ENCODE data around the gene NAPA. TPM values are rescaled to one million over a fixed set of nuclear protein-coding genes. Genes with fewer than 3 reads are reported as not detected.
A peak's percentile ranks its signal among the peaks of the same experiment; 100 is the strongest.

The NAPA gene
- total RNA-seq, 2 donors from 2014 or later, result 64.4 to 71.5 TPM

DNA sequence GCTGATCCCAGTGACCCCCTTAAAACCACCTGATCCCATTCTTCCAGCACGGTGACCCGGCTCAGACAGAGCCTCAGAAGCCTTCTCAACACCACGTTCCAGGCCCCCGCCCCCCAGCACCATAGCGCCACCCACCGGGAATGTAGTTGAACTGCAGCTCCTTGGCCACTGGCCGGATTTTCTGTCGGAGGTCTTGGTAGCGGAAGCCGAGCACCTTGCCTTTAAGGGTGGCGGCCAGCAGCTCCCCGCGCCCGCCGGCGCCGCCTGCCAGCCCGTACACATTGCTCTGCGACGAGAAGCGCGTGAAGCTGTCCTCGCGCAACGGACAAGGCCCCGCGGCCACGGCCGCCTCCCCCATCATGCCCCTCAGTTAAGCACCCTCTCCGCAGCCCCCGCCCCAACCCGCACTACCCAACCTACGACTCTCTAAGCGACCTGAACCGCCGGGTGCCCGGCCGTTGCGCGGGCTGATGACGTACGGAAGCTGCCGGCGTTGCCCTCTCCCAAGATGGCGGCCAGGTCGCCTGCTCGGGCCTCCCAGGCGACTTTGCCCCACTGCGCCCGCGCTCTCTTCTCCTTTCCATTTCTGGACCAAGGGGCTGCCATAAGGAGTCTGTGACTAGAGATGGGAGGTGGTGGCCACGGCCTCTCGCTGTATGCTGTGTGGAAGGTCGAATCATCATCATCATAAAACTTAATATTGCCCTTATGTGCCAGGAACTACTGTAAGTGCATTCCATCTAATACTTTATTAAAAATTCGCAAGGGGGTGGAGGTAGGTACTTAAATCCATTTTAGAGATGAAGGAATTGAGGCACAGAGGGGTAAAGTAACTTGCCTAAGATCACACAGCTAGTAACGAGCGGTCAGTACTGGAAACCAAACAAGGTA, 30.8 kb downstream of the NAPA start, which contains the start of gene KPTN:
KPTN (minus strand) TSS at position 420 of the 891 bp plus-strand sequence; CDS start at position 361, 59 bp downstream.
- Mint-ChIP-seq H3K27me3 (ENCODE audit: low read depth) (no peaks in the 10 kb centered on the region), H3K4me1 (ENCODE audit: low read depth) (peaks cover 41% of the 10 kb centered on the region), H3K27ac (peak within 1 kb of the TSS; percentile 100), H3K4me3 (peak within 1 kb of the TSS; percentile 96 to 100), H3K36me3 (ENCODE audit: insufficient read depth in 2 of 2) (peaks cover 2 to 6% of the 10 kb centered on the region in 2 donors), H3K9me3 (no peaks in the 10 kb centered on the region)
- peak; percentile 87 to 91 for ATAC-seq (replicated peaks in 1 of 2)
- DNase-seq, result peak; percentile 91 to 92

DNA sequence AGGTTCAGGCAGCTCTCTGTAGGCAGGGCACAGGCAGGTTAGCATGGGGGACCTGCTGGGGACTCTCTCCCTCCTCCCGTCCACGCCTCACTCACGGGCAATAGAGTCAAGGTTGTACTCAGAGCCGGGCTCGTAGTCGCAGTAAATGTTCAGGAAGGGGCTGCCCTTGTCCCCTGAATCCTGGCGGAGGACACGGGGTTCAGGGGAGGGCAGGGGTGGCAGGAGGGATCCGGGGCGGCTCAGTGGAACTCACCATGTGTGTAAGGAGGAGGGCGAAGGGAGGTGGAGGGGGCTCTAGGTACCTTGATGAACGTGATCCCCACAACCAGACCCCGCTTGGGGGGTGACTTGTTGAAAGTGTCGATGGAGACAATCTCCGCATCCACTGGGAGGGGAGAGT, 31.7 kb downstream of the NAPA start:
- DNase-seq, result no peak
- no peak overlapping the region for H3K27ac Mint-ChIP-seq
- H3K9me3 Mint-ChIP-seq, result no peaks in the 10 kb centered on the region
- no peaks in the 10 kb centered on the region for H3K27me3 Mint-ChIP-seq (ENCODE audit: low read depth)
- H3K4me1 Mint-ChIP-seq (ENCODE audit: low read depth), result peaks cover 41% of the 10 kb centered on the region
- H3K36me3 Mint-ChIP-seq (ENCODE audit: insufficient read depth in 2 of 2), result peaks cover 2 to 6% of the 10 kb centered on the region in 2 donors
- peak overlapping the region; percentile 49 to 96 for H3K4me3 Mint-ChIP-seq
- ATAC-seq (replicated peaks in 1 of 2), result no peak

DNA sequence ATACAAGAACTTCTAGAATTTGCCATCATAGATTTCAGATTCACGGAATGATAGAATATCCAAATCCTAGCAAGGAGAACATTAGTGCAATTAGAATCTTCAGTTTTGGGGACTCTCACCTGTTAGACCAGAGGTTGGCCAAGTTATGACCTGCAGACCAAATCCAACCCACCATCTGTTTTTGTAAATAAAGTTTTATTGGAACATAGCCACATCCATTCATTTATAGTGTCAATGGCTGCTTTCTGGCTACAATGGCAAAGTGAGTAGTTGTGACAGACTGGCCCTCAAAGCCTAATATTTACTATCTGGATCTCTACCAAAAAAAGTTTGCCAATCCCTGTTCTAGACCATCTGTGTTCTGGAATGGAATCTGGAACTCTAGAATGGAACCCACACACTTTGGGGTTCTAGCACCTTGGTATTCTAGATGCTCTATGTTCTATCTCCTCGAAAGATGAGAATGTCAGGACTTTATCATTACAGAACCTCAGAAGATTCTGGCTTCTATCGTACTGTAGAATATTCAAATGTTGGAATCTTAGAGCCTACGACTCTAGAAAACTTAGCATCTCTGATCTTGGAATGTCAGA, 33.3 kb downstream of the NAPA start:
- H3K27ac Mint-ChIP-seq, result no peak overlapping the region
- DNase-seq (no peak), ATAC-seq (replicated peaks in 1 of 2) (no peak)
- peaks cover 29% of the 10 kb centered on the region for H3K4me1 Mint-ChIP-seq (ENCODE audit: low read depth)
- no peaks in the 10 kb centered on the region for H3K9me3 Mint-ChIP-seq
- peaks cover 2 to 6% of the 10 kb centered on the region in 2 donors for H3K36me3 Mint-ChIP-seq (ENCODE audit: insufficient read depth in 2 of 2)
- no peak overlapping the region for H3K4me3 Mint-ChIP-seq
- H3K27me3 Mint-ChIP-seq (ENCODE audit: low read depth), result no peaks in the 10 kb centered on the region

DNA sequence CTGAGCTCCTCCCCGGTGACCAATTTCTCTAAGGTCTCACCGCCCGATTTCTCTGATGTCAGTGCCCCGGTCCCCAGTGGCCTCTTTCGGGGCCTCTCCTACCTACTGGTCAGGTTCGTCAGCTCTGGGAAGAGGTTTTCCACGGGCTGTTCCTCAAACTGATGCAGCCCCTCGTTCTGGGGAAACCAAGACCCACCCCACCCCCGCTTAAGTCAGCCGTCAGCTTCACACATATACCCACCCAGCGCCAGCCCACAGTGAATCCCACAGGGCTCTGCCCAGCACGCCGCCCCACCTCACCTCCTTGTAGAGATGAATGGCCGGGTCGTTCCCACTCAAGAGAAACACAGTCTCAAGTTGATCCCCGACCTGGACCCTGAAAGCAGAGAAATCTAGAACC, 34.2 kb downstream of the NAPA start:
- Mint-ChIP-seq H3K36me3 (ENCODE audit: insufficient read depth in 2 of 2) (peaks cover 2 to 6% of the 10 kb centered on the region in 2 donors), H3K27ac (peak overlapping the region; percentile 33), H3K4me1 (ENCODE audit: low read depth) (peaks cover 20% of the 10 kb centered on the region), H3K9me3 (no peaks in the 10 kb centered on the region), H3K27me3 (ENCODE audit: low read depth) (no peaks in the 10 kb centered on the region), H3K4me3 (no peak overlapping the region)
- ATAC-seq (replicated peaks in 1 of 2) (no peak), DNase-seq (no peak)

DNA sequence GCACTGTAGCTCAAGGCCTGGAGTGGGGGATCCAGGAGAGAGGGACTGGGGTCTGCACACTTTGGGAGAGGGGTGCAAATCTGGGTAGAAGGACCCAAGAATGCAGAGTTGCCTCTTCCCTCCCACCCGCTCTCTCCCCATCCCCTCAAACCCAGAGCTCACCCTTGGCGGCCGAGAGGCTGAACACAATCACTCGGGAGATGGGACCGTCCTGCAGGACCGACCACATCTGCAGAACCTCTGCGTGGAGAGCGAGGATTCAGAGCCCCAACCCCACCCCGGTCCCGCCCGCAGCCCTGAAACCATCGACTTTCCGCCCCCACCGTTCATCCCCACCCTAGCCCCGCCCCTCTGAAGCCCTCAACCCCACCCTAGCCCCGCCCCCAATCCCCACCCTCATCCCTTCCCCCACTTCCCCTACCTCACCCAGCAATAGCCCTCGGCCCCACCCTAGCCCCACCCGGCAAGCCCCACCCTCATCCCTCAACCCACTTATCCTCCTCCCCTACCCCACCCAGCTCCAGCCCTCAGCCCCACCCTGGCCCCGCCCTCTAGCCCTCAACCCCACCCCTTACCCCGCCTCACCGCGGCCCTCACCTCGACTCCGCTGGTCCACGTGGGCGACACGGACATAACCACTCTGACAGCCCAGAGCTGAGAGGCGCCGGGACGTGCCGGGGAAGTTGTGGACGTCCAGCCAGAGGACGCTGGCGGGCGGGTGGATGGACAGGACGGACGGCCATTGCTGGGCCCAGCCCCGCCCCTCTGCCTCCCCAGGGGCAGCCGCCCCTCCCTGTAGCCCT, 35.0 kb downstream of the NAPA start:
- DNase-seq (no peak), ATAC-seq (replicated peaks in 1 of 2) (no peak)
- H3K9me3 Mint-ChIP-seq, result no peaks in the 10 kb centered on the region
- H3K4me3 Mint-ChIP-seq, result no peak overlapping the region
- H3K27me3 Mint-ChIP-seq (ENCODE audit: low read depth), result no peaks in the 10 kb centered on the region
- H3K36me3 Mint-ChIP-seq (ENCODE audit: insufficient read depth in 2 of 2), result peaks cover under 1 to 2% of the 10 kb centered on the region in 2 donors
- H3K4me1 Mint-ChIP-seq (ENCODE audit: low read depth), result peaks cover 12% of the 10 kb centered on the region
- H3K27ac Mint-ChIP-seq, result no peak overlapping the region

DNA sequence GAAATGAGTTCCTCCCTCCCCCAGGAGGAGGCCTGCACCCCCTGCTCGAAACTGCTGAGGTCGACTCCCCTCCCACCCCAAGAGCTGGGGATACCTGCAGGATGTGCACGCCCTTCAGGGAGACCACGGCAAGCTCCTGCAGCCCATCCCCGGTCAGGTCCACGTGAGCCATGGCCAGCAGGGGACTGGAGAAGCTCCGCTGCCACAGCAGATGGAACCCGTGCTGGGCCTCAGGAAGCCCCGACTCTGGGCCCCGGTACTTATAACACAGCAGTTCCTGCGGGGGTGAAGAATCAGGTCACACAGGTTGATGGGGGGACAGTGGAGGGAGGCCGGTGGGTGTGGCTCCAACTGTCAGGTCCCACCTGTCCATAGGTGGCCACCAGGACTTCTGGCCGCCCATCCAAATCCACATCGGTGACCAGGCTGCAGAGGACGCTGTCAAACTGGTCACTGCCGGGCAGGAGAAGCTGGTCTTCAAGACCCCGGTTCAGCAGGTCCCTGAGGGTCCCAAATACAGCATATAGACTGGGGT, 38.4 kb downstream of the NAPA start:
- Mint-ChIP-seq H3K27me3 (ENCODE audit: low read depth) (peaks cover 14% of the 10 kb centered on the region), H3K27ac (no peak overlapping the region)
- ATAC-seq (replicated peaks in 1 of 2), result no peak

DNA sequence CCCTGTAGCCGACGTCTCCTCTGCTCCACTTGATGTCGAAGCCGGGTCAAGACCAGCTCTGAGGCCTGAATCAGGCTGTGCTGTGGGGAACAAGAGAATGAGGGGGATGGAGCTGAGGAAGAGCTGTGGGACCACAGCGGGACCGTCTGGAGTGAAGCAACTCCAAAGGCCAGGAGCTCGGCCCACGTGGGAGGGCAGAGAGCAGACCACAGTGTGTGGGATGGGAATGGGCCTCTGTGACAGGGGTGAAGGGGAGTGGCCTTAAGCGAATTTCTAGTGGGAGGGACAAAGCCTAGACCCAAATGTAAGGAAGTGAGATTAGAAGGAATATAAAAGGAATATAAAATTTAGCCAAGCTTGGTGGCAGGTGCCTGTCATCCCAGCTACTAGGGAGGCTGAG, 39.4 kb downstream of the NAPA start:
- ATAC-seq (replicated peaks in 1 of 2), result no peak

More for the DNA sequence above, 38.4 kb downstream of the NAPA start:
- DNase-seq, result no peak
- no peak overlapping the region for H3K4me3 Mint-ChIP-seq
- H3K4me1 Mint-ChIP-seq (ENCODE audit: low read depth), result peaks cover 2% of the 10 kb centered on the region
- no peaks in the 10 kb centered on the region for H3K36me3 Mint-ChIP-seq (ENCODE audit: insufficient read depth in 2 of 2)
- H3K9me3 Mint-ChIP-seq, result no peaks in the 10 kb centered on the region

DNA sequence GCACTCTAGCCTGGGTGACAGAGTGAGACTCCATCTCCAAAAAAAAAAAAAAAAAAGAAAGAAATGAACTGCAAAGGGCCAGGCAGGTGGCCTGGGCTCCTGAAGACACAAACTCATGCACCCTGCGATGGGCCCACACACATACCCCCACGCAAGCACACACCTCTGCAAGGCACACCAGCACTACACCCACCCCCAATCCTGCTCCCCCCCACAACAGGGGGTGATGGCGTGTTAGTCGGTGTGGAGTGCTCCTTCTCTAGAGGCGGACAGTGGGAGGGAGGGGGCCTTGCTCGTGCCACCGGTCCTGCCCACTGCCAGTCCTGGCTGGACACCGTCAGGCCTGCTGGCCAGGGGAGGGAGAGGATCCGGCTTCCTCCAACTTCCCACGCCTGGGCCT, 41.5 kb downstream of the NAPA start:
- DNase-seq (no peak), ATAC-seq (replicated peaks in 1 of 2) (no peak)
- peaks cover 42% of the 10 kb centered on the region for H3K27me3 Mint-ChIP-seq (ENCODE audit: low read depth)
- peaks cover 15% of the 10 kb centered on the region for H3K4me1 Mint-ChIP-seq (ENCODE audit: low read depth)
- no peaks in the 10 kb centered on the region for H3K9me3 Mint-ChIP-seq
- no peak overlapping the region for H3K4me3 Mint-ChIP-seq
- H3K36me3 Mint-ChIP-seq (ENCODE audit: insufficient read depth in 2 of 2), result no peaks in the 10 kb centered on the region
- no peak overlapping the region for H3K27ac Mint-ChIP-seq

More for the DNA sequence above, 39.4 kb downstream of the NAPA start:
- Mint-ChIP-seq H3K27me3 (ENCODE audit: low read depth) (peaks cover 24% of the 10 kb centered on the region), H3K4me3 (no peak overlapping the region), H3K4me1 (ENCODE audit: low read depth) (peaks cover 12% of the 10 kb centered on the region), H3K9me3 (no peaks in the 10 kb centered on the region), H3K27ac (no peak overlapping the region), H3K36me3 (ENCODE audit: insufficient read depth in 2 of 2) (no peaks in the 10 kb centered on the region)
- DNase-seq, result no peak

DNA sequence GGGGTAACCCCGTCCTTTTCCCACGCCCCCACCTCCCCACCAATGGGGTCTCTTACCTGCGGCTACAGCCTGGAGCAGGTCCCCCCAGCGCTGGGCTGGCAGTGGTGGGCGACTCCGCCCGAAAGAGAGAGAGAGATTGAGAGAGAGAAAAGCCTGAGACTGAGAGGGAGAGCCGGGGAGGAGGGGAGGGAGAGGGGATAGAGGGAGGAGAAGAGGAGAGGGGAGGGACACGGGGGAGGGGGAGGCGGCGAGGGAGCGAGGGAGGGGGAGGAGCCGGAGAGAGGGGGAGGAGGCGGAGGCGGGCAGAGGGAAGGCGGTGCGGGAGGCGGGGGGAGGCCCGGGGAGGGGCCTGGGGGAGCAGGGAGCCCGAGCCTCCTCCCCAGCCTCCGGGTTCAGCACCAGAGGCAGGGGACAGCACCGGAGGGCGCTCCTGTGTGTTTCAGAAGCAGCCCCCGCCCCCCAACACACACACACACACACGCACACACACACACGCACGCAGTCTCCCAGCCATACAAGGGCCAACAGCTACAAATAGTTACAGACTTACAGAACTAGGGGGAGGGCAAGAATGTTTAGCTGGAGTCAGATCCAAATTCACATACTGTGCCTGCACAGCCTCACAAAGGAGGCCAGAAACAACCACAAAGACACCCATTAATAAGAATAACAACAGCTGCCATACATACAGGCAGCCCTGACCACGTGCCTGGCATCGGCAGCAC, 43.0 kb downstream of the NAPA start, which contains the start of gene SLC8A2:
SLC8A2 (minus strand) TSS at position 161 of the 725 bp plus-strand sequence. CDS start 5,490 bp downstream, outside the sequence.
- Mint-ChIP-seq H3K4me1 (ENCODE audit: low read depth) (peaks cover 15% of the 10 kb centered on the region), H3K4me3 (peak within 1 kb of the TSS; percentile 31 to 70), H3K9me3 (no peaks in the 10 kb centered on the region), H3K36me3 (ENCODE audit: insufficient read depth in 2 of 2) (no peaks in the 10 kb centered on the region), H3K27me3 (ENCODE audit: low read depth) (peaks cover 50% of the 10 kb centered on the region), H3K27ac (no peak within 1 kb of the TSS)
- ATAC-seq (replicated peaks in 1 of 2) (peak; percentile 67 to 69), DNase-seq (peak; percentile 57 to 63)

DNA sequence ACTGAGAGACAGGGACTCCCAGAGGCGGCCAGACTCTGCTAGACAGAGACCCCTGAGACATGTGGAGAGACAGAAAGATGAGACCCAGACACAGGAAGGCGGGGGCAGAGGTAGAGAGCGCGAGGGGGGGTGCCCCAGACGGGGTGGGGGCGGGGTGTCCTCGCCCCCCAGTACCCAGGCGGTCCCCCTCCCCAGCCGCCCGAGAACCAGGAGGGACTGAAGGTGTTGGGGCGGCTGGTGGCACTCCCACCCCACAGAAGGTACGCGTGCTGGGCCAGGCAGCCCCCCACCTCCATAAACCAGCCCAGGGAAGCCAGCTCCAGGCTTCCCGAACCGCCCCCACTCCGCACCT, 43.5 kb downstream of the NAPA start:
- ATAC-seq (replicated peaks in 1 of 2), result no peak
- peaks cover 15% of the 10 kb centered on the region for H3K4me1 Mint-ChIP-seq (ENCODE audit: low read depth)
- DNase-seq, result no peak
- peaks cover 50% of the 10 kb centered on the region for H3K27me3 Mint-ChIP-seq (ENCODE audit: low read depth)
- H3K9me3 Mint-ChIP-seq, result no peaks in the 10 kb centered on the region
- peak overlapping the region; percentile 31 to 70 for H3K4me3 Mint-ChIP-seq
- H3K36me3 Mint-ChIP-seq (ENCODE audit: insufficient read depth in 2 of 2), result no peaks in the 10 kb centered on the region
- no peak overlapping the region for H3K27ac Mint-ChIP-seq

DNA sequence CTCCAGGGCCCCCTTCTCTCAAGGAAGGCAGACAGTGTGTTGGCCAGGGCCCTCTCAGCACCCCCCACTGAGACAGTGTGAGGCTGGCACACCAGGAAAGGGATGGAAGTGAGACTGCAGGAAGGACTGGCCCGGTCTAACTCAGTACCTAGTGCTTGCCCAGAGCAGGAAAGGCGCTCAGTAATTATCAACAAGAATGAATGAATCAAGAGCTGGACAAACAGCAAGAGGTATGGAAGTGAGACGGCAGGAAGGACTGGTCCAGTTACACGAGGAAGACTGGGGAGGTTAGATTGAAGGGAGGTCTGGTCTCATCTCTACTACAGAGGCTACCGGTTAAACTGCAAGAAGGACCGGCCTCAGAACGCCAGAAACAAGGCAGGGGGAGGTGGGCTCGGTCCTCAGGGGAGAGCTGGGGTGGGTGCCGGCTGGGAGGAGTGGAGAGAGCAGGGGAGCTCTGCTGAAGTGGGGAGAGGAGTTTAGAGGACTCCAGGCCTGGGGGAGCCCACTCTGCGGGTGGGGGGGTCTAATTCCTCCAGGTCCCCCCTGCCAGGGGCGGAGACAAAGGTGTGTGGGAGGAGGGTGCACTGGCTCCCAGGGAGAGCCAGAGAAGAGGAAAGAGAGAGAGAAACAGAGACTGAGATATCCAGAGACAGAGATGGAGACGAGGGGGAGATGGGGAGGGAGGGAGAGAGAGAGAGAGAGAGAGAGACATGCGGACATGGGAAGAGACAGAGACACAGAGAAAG, 44.2 kb downstream of the NAPA start:
- H3K4me3 Mint-ChIP-seq, result peak overlapping the region; percentile 31 to 70
- DNase-seq (no peak), ATAC-seq (replicated peaks in 1 of 2) (no peak)
- peaks cover 15% of the 10 kb centered on the region for H3K4me1 Mint-ChIP-seq (ENCODE audit: low read depth)
- H3K9me3 Mint-ChIP-seq, result no peaks in the 10 kb centered on the region
- peaks cover 50% of the 10 kb centered on the region for H3K27me3 Mint-ChIP-seq (ENCODE audit: low read depth)
- no peaks in the 10 kb centered on the region for H3K36me3 Mint-ChIP-seq (ENCODE audit: insufficient read depth in 2 of 2)
- H3K27ac Mint-ChIP-seq, result no peak overlapping the region

DNA sequence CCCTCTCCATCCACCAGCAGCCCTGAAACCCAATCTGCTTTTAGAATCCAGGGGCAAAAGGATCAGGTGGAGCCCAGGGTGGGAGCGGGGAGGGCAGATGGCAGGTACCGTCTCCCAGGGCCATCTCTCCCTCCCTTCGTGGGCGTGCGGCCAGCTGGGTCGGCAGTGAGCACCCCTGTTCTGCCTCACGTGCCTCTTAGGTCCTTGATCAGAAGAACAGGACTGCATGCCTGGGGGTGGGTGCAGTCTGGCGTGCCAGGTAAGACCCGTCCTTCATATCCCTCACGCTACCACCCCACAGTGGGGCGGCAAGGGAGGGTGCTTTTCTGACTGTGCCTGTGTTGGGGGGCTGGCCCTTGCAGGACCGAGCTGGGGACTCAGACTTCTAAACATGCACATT, 45.1 kb downstream of the NAPA start:
- DNase-seq (no peak), ATAC-seq (replicated peaks in 1 of 2) (no peak)
- no peak overlapping the region for H3K4me3 Mint-ChIP-seq
- peaks cover 15% of the 10 kb centered on the region for H3K4me1 Mint-ChIP-seq (ENCODE audit: low read depth)
- H3K27me3 Mint-ChIP-seq (ENCODE audit: low read depth), result peaks cover 50% of the 10 kb centered on the region
- H3K36me3 Mint-ChIP-seq (ENCODE audit: insufficient read depth in 2 of 2), result no peaks in the 10 kb centered on the region
- H3K27ac Mint-ChIP-seq, result no peak overlapping the region
- no peaks in the 10 kb centered on the region for H3K9me3 Mint-ChIP-seq

Data from activated T-cell treated with anti-CD3 and anti-CD28 coated beads, Interleukin-2, amount 50 U/mL, for 72 hours (primary cell).